Measurements from ENCODE around the gene ITGB6.

The ITGB6 gene

DNA sequence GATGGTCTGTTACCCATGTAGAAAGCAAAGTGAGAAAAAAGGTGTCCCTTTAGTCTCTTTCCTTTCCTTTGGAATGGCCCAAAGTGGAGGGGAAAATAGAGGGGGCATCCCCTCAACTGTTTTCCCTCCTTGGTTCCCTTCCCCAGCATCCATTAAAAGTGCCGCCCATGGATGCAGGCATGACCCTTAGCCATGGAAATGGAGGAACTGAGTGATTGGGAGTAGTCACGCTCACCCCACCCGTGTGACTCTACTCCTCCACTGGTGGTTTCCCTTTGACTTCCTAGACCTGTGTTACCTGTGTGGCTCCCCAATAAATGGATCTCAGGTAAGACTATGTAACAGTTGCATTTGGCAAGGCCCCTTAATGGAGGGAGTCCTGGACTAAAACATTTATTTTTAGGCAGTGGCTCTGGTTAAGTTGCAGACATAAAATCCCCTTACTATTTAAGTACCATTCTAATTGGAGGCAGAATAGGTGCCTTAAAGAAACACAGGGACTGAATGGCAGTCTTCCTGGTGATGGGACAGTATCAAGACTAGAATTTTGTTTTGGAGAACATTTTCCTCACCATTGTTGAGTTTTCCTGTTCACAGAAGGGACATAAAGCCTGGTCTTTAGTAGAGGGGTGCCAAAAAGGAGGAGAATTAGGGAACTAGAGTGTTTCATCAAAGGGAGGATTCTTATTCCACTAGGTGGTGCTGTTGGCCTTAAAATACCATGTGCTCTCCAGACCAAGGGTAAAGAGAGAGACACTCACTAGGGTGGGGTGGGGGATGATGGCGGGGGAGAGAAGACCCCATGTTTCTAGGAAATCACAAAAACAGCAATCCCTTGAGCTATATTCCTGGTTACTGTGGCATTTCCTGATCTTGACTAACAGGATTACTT lies 112.0 kb downstream of the ITGB6 start:
- DNase-seq = no peak

DNA sequence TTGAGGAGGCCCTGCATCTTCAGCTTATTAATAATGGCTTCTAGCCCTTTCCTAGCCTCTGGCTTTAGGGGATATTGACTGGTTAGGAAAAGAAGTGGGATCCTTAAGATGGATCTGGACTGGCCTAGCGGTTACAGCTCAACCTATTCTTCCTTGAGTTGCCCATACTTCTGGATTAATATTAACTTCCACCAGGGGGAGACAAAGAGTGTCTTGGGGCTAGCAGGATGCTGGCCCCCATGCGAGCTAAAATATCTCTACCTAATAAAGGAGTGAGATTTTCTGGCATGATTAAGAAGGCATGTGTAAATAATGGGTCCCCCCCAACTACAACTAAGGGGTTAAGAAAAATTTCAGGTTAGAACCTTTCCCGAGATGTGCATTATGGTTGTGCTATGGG lies 114.4 kb downstream of the ITGB6 start:
- no peak for DNase-seq

GRCh38 chr2:160077912-160078810 lies 121.9 kb downstream of the ITGB6 start:
- DNase-seq = no peak

DNA sequence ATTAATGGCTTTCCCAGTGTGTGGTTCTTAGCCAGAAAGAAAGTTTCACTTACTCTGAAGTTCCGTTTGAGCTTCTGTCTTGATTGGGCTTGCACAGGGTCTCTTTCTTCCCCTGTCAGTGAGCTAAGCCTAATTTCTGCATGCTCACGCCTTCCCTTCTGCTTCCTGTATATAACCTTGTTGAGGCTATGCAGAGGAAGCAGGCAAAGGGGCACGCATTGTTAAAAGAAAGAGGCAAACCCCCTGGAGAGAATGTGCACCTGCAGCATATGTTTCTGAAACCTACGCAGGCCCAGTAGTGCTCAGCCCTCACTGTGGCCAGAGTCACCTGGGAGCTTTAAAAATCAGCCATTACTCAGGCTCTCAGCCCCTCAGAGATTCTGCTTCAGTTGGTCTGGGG lies 123.2 kb downstream of the ITGB6 start:
- DNase-seq = no peak

DNA sequence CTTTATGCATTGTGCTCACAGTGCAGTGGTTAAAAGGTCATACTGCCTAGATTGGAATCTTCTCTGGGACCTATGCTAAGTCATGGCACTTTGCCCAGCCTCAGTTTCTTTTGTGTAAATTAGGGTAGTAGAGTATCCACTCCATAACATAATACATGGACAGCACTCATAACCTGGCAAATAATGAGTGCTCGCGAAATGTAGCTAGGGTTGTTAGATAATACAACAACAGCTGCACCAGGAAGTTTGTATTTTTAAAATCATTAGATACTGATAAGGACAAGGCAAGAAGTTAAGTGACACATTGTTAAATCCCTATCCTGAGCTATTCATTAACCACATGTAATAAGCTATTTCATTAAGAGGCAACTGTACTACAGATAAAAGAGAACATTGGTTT lies 123.8 kb downstream of the ITGB6 start:
- no peak for DNase-seq

- DNase-seq = peak; percentile 76
Observed at GRCh38 chr2:160075171-160075570, 124.9 kb downstream of the ITGB6 start.

- no peak for DNase-seq
Observed at GRCh38 chr2:160073284-160073888, 126.7 kb downstream of the ITGB6 start.

- no peak for DNase-seq
Observed at GRCh38 chr2:160068906-160069305, 131.2 kb downstream of the ITGB6 start.

GRCh38 chr2:160064916-160065315 lies 135.2 kb downstream of the ITGB6 start:
- DNase-seq = no peak

- no peak for DNase-seq
Observed at GRCh38 chr2:160063879-160064612, 136.0 kb downstream of the ITGB6 start.

DNA sequence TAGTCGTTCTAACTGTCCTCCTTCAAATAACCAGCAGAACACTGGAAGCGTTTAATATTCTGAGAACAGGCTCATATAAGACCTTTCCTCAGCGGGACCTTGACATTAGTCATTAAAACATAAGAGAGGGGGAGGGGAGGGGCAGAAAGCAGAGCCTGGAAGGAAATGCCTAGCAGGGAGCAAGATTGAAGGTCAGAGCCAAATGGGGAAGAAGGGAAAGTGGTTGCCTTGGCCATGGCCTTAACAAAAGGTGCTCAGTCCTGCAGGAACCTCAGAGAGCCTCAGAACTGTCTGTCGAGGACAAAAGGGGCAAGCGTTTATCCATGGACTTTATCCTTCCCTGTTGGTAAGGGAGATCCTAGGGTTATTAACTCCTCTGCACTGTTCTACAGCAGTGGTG lies 136.8 kb downstream of the ITGB6 start:
- no peak for DNase-seq

GRCh38 chr2:160062292-160063005 lies 137.6 kb downstream of the ITGB6 start, which contains the start of gene PLA2R1:
PLA2R1 (minus strand) TSS chr2:160062615; CDS start chr2:160062403, 212 bp downstream.
- peak; percentile 51 for DNase-seq

GRCh38 chr2:160061944-160062291 lies 138.2 kb downstream of the ITGB6 start:
- peak; percentile 2 for DNase-seq

GRCh38 chr2:160061533-160061932 lies 138.5 kb downstream of the ITGB6 start:
- no peak for DNase-seq

DNA sequence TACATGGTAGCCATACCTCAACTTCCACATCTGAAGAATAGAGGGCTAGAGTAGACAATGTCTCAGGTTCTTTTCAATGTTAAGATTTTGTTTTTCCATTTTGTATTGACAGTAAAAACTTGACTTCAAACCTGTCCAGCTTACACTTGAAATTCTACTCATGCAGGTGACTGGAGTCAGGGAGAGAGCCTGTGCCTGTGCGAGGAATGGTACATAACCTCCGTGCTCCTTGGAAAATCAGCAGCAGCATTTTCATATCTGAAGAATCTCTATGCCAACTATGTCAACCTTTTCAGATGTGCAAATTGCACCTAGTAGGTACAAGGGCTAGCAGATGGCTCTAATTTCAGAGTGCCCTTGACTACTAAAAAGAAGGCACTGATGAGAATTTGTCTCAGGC lies 139.8 kb downstream of the ITGB6 start:
- no peak for DNase-seq

- DNase-seq = no peak
Observed at GRCh38 chr2:160057356-160057755, 142.7 kb downstream of the ITGB6 start.

- no peak for DNase-seq
Observed at GRCh38 chr2:160055726-160056108, 144.4 kb downstream of the ITGB6 start.

DNA sequence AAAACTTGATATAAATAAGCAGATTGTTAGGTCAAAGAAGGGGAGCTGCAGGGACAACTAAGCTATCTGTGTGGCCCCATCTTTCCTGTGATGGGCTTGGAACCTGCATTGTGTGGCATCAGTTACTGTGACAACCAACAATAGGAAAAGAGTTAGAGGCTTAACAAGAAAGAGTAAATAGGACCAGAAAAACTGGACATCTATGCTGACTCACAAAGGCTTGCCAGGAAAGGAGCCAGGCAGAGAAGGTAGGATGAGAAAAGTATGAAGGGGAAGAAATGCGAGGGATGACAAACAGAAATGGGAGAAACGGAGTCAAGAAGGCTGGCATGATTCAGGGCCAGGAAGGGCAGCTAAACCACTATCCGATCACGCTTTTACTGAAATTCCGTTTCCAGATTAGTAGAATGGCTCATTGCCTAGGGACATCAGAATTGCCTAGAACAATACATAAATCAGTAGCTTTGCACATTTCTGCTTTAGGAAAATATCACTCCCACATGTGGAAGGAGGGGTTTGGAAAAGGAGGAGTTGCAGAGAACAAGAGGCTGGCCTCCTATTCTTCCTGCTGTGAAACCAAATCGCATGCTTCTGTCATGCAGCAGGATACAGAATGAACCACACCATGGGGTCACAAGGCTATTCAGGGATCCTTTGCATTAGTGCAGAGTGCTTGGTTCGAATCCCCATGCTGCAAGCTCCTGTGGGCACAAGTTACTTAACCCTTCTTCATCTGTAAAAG lies 144.9 kb downstream of the ITGB6 start:
- DNase-seq = peak; percentile 63

DNA sequence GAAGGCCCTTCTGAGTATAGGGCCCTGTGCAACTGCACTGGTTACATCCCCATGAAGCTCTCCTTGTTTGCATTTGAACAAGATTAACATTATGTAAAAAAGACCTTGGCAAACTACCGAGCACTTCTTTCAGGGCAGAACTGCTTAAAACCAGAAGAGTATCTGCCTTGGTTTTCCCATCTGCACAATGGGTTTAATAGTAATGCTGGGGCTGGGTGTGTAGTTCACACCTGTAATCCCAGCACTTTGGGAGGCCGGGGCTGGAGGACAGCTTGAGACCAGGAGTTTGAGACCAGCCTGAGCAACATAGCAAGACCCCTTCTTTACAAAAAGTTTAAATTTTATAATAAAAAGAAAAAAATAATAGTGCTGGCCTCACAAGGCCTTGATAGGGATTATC lies 146.1 kb downstream of the ITGB6 start:
- no peak for DNase-seq

GRCh38 chr2:160052531-160052930 lies 147.5 kb downstream of the ITGB6 start:
- no peak for DNase-seq

DNA sequence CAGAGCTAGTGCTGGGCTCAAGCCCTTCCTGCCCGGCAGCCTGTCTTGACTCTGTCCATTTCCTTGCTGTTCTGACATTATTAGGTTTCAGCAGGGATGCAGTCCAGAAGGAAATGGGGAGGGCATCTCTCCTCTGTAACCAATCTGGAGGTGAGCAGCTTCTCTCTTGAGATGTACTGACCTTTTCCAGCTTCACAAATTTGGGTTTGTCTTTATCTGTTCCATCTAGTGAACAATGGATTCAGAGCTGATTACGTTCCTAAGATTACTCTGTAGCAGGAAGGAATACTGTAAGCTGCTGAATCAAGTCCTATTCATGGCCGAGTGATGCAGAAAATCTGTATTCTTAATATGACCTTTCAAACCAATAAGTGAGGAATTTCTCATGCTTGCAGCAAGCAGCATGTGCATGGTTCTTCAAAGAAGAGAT lies 148.7 kb downstream of the ITGB6 start:
- DNase-seq = no peak
